ENCODE measurements around the gene MRPL43. TPM values are rescaled to one million over a fixed set of nuclear protein-coding genes. Genes with fewer than 3 reads are reported as not detected.

The MRPL43 gene
- total RNA-seq, 1 experiment from 2014 or later = 136 TPM

DNA sequence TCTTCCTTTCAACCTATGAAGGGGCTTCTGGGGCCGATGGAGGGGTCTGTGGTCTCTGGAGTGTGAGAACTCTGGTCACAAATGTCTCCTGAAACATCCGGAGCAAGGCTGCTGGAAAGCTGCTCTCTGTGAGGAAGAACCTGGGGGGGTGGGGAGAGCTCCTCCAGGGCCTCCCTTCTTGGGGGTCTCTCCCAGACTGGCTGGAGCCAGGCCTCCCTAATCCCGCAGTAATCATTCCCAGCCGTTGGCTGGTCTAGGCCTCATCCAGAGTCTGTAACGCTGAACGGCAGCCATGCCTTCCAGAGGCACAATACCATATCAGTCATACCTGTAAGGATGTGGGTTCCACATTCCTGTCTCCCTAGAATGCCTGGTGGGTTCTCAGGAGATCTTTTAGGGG lies 7.9 kb upstream of the MRPL43 start:
- BruUV-seq (replicated peaks) = no TSS peak
- Histone ChIP-seq H3K36me3 (ENCODE audit: control insufficient read depth in 1 of 2, insufficient read depth in 2 of 2, low read length in 2 of 2) (peaks cover 17 to 36% of the 10 kb centered on the region in 2 experiments), H3K9me3 (ENCODE audit: control insufficient read depth in 1 of 2, insufficient read depth in 1 of 2, low read depth in 1 of 2, low read length in 2 of 2) (no peaks in the 10 kb centered on the region), H3K4me2 (ENCODE audit: low read length) (no peak overlapping the region), H4K20me1 (ENCODE audit: insufficient read depth) (no peaks in the 10 kb centered on the region; the same call in 1 of the 2 replicates), H3K27me3 (ENCODE audit: insufficient read depth, low read length) (no peaks in the 10 kb centered on the region), H3K27ac (ENCODE audit: low read depth, low read length) (peak overlapping the region; percentile 87), H3K4me3 (replicated peaks in 1 of 2; ENCODE audit: low read depth in 1 of 2, low read length in 2 of 2) (no peak overlapping the region), H3K9ac (ENCODE audit: low read length) (peak overlapping the region; percentile 4; the same call in 1 of the 2 replicates), H3K79me2 (ENCODE audit: insufficient read depth, low read length) (peaks cover 29% of the 10 kb centered on the region), H3K4me1 (ENCODE audit: control insufficient read depth in 1 of 2, insufficient read depth in 2 of 2, low read length in 2 of 2) (peaks cover 10 to 47% of the 10 kb centered on the region in 2 experiments), H2AFZ (ENCODE audit: low read depth, low read length, poor library complexity, severe bottlenecking) (no peak overlapping the region), H3K9me2 (ENCODE audit: insufficient read depth) (no peaks in the 10 kb centered on the region)
- ChIA-PET RAD21 (ENCODE audit: low non-redundant PET in 1 of 2, low total read pairs in 2 of 2, uncharacterized antibody in 2 of 2, unreplicated experiment in 2 of 2) (no interaction called here), CTCF (interaction anchor here (5.1 to 8.3 kb wide), 2 partner anchors 14 to 21 kb away, joined by 98 to 118 read pairs; no protein-coding TSS in a partner anchor), POLR2A (interaction anchor here (1.4 kb wide), 1 partner anchor 10 kb away, joined by 3 read pairs; no protein-coding TSS in a partner anchor)
- ATAC-seq (no peak), DNase-seq (ENCODE audit: low read depth, low spot score) (no peak)
- intact Hi-C loops (cut with micrococcal nuclease) = no loop called here
- TF ChIP-seq SRF (IDR thresholded peaks at IDR 0.05; ENCODE audit: low read depth) (no peak), FOSL1 (IDR thresholded peaks at IDR 0.05; ENCODE audit: low read depth) (no peak), ZFX (IDR thresholded peaks at IDR 0.05) (no peak), POLR2AphosphoS5 (IDR thresholded peaks at IDR 0.05; ENCODE audit: low read depth, low read length) (no peak), SP1 (IDR thresholded peaks at IDR 0.05; ENCODE audit: low read depth) (no peak)

DNA sequence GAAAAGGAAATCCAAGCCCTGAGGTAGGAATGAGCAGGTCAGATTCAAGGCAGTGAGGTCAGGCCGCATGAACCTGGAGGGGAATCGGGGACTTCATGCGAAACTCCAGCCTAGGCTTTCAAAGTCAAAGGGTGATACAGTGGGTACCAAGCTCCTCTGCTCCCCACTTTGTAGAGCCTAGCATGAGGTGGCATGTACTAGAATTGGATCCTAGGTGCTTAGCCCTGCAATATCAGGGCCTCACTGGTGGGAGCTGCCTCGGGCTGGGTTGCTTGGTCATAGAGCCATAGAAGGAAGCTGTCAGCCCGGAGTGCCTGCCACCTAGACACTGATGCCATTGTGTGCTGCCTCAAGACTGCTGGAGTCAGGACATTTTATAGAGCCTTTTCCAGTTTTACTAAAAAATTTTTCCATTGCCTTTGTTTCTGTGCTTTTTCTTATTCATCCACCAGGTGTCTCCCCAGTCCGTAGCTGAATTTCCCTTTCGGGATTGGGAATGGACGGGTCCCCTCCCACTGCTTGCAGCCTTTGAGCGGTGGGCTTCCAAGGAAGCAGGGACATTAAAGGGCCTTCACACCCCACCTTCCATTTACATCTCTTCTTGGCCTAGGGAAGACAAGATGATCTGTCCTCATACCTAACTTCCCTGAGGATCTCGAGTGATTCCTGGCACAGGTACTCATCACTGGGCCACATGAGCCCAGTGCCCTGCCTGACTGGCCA lies 6.8 kb upstream of the MRPL43 start:
- Histone ChIP-seq H3K9ac (ENCODE audit: low read length) (peak overlapping the region; percentile 13; the same call in 1 of the 2 replicates), H3K36me3 (ENCODE audit: control insufficient read depth in 1 of 2, insufficient read depth in 2 of 2, low read length in 2 of 2) (peaks cover 27 to 44% of the 10 kb centered on the region in 2 experiments)

More for the DNA sequence above, 6.8 kb upstream of the MRPL43 start:
- BruUV-seq (replicated peaks) = TSS peak; percentile 17
- no peak overlapping the region for H3K4me2 ChIP-seq (ENCODE audit: low read length)
- POLR2A ChIA-PET = no interaction called here
- ATAC-seq (no peak), DNase-seq (ENCODE audit: low read depth, low spot score) (no peak)
- no peak overlapping the region for H2AFZ ChIP-seq (ENCODE audit: low read depth, low read length, poor library complexity, severe bottlenecking)
- CTCF ChIA-PET = interaction anchor here (0.7 to 3.9 kb wide), 10 partner anchors 9 to 116 kb away, joined by 3 to 31 read pairs (median 3); no protein-coding TSS in a partner anchor
- RAD21 ChIA-PET (ENCODE audit: low non-redundant PET in 1 of 2, low total read pairs in 2 of 2, uncharacterized antibody in 2 of 2, unreplicated experiment in 2 of 2) = interaction anchor here in 1 of 2 experiments (0.8 kb wide), 1 partner anchor 20 kb away, joined by 3 read pairs; no protein-coding TSS in a partner anchor
- no peak overlapping the region for H3K4me3 ChIP-seq (replicated peaks in 1 of 2; ENCODE audit: low read depth in 1 of 2, low read length in 2 of 2)
- no peaks in the 10 kb centered on the region for H3K9me3 ChIP-seq (ENCODE audit: control insufficient read depth in 1 of 2, insufficient read depth in 1 of 2, low read depth in 1 of 2, low read length in 2 of 2)
- peak overlapping the region; percentile 87 for H3K27ac ChIP-seq (ENCODE audit: low read depth, low read length)
- H4K20me1 ChIP-seq (ENCODE audit: insufficient read depth) = no peaks in the 10 kb centered on the region; the same call in 1 of the 2 replicates
- H3K27me3 ChIP-seq (ENCODE audit: insufficient read depth, low read length) = no peaks in the 10 kb centered on the region
- peaks cover 10 to 51% of the 10 kb centered on the region in 2 experiments for H3K4me1 ChIP-seq (ENCODE audit: control insufficient read depth in 1 of 2, insufficient read depth in 2 of 2, low read length in 2 of 2)
- intact Hi-C loops (cut with micrococcal nuclease) = loop anchor here (1.0 kb wide), 1 partner anchor 19 kb away; no protein-coding TSS in a partner anchor
- H3K9me2 ChIP-seq (ENCODE audit: insufficient read depth) = no peaks in the 10 kb centered on the region
- H3K79me2 ChIP-seq (ENCODE audit: insufficient read depth, low read length) = peaks cover 34% of the 10 kb centered on the region
- no peak for TF ChIP-seq SP1 (IDR thresholded peaks at IDR 0.05; ENCODE audit: low read depth)
- TF ChIP-seq YY1 (IDR thresholded peaks at IDR 0.05; ENCODE audit: extremely low read depth, insufficient replicate concordance, low read depth, low read length) = no peak
- TF ChIP-seq TCF7L2 (IDR thresholded peaks at IDR 0.05; ENCODE audit: borderline replicate concordance, extremely low read depth, insufficient read depth, insufficient read length) = no peak
- TF ChIP-seq POLR2AphosphoS5 (IDR thresholded peaks at IDR 0.05; ENCODE audit: low read depth, low read length) = peak; percentile 31
- TF ChIP-seq CTCF (IDR thresholded peaks at IDR 0.05 in 2 of 3, conservative IDR thresholded peaks at IDR 0.05 in 1 of 3; ENCODE audit: borderline replicate concordance in 1 of 3, insufficient read depth in 1 of 3, low read depth in 2 of 3, low read length in 2 of 3) = peak in 2 of 3 experiments; percentile 75 to 90; a peak in 4 of 6 replicates
- TF ChIP-seq EZH2phosphoT487 (IDR thresholded peaks at IDR 0.05; ENCODE audit: borderline replicate concordance) = no peak
- no peak for TF ChIP-seq EGR1 (IDR thresholded peaks at IDR 0.05; ENCODE audit: low read depth)
- TF ChIP-seq SIN3A (IDR thresholded peaks at IDR 0.05; ENCODE audit: low read depth) = no peak

All from HCT116 (cell line).